HT-29 (cell line): Measurements from ENCODE around the gene WDR35. TPM values are rescaled to one million over a fixed set of nuclear protein-coding genes. Genes with fewer than 3 reads are reported as not detected.

Source experiments
- DNase-seq: peaks from one replicate; pipeline ENCODE4 v3.0.0-alpha.2; 2015; ENCODE audit warnings: low spot score
- total RNA-seq: library from RNA; depleted of rRNA; stranded (reverse); fragments of >200 nt; shearing (Covaris generic); gene quantifications from 2 replicates; pipeline ENCODE4 v1.2.3, GENCODE V29; 2014; rRNA removed

WDR35 gene
- total RNA-seq, 1 experiment from 2014 or later = 3.9 TPM

GRCh38 chr2:19870792-19871191, 119.1 kb downstream of the WDR35 start:
- no peak for DNase-seq

- no peak for DNase-seq
Observed at GRCh38 chr2:19868701-19869580, 121.0 kb downstream of the WDR35 start.

GRCh38 chr2:19868224-19868623, 121.7 kb downstream of the WDR35 start:
- no peak for DNase-seq

DNA sequence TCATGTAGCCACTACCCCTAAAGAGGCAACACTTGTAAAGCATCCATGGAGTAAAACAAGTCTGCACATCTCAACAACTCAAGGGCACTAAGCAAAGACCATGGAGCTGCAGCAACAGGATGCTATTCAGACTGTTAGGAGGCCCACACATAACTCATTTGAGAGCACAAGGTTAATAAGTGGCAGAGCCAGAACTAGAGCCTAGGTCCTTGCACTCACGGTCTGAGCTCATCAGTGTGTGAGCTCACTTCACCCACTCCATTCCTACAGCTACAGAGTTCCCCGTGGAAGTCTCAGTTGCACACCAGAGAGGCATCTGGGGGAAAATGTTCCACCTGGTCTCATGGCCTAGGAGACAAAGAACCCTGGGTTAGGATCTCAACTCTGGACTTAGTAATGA, 123.1 kb downstream of the WDR35 start:
- no peak for DNase-seq

DNA sequence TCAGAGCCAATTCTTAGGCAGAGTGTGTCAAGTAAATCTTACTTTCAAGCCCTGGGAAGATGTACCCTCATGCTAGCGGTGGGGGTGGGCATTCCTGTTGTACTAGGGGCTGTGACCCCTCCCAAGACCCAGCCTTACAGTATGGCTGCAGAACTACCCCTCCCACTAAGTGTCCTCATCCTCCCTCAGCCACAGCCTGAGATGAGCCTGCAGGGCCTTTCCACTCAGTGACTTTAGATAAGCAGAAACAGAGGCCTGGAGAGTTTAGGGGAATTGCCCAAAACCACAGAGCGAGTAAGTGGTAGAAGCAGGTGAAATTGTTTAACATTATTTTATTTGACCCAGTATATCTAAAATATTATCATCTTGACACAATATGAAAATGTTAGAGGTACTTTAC, 124.8 kb downstream of the WDR35 start:
- DNase-seq = no peak

GRCh38 chr2:19864381-19864780, 125.5 kb downstream of the WDR35 start:
- no peak for DNase-seq

DNA sequence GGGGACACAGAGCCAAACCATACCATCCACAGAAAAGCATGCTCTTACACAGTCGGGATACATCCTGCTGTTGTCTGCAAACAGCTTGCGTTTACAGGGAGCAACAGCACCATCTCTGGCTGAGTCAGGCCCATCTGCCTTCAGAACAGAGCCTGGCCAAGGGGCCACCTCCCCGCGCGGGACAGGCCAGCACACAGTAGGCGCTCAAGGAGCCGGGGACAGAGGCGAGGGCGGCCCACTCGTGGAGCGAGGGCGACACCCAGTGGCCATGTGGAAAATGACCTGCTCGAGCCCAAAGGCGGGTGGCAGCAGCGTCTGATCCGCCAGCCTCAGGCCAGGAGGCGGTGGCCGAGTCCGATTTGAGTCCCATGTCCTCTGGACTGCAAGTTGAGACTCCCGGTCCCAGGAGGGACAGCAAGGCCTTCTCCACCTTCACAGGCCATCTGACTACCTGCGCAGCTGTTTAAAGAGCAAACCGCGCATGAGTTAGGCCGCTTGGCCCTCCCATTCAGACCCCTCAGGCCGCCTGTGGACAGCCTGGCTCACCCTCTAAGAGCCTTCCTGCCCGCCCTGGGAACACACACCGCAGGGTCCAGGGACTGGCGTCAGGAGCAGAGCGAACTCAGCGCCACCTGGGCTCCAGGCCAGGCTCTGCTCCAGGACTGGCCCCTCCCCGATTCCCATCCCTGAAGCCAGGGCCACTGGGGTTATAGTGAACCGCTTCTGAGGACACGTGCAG, 126.4 kb downstream of the WDR35 start:
- DNase-seq = peak; percentile 72

- no peak for DNase-seq
Observed at GRCh38 chr2:19861813-19862212, 128.1 kb downstream of the WDR35 start.

Other genes with a start within 250 kb of the WDR35 start
- gene TTC32, start 88.1 kb downstream of the WDR35 start, total RNA-seq = 7.0 and 9.7 TPM in 2 replicates
- gene MATN3, start 22.6 kb upstream of the WDR35 start, total RNA-seq = 0.26 and 1.0 TPM in 2 replicates
- 22.7 and 26.8 TPM in 2 replicates for gene LAPTM4A, start 61.5 kb upstream of the WDR35 start, total RNA-seq
- 304 and 307 TPM in 2 replicates for gene SDC1, start 235.0 kb upstream of the WDR35 start, total RNA-seq